ENCODE results near the gene TMEM176B.

TMEM176B gene

DNA sequence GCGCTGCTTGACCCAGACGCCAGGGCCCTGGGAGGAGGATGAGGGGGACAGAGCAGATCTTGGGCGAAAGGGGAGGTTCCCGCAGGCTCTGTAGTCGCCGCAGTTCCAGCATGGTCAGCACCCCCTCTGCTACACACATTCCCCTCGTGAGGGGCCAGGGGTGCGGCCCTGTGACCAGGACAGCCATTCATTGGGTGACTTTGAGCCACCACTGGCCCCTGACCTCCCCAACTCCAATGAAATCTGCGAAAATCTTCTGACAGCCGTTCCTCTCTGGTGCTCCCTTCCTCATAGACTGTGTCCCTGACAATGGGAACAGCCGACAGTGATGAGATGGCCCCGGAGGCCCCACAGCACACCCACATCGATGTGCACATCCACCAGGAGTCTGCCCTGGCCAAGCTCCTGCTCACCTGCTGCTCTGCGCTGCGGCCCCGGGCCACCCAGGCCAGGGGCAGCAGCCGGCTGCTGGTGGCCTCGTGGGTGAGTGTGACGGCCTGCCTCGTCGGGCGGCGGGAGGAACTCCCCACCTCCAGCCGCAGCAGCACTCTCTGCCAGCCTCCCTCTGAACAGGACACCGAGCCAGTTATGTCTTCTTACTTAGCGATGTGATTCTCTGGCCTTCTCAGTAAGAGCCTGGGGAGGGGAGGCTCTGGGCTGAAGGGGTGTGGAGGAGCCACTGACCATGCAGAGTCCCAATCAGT lies 1.2 kb upstream of the TMEM176B start:
- TF ChIP-seq, protein P1, sequence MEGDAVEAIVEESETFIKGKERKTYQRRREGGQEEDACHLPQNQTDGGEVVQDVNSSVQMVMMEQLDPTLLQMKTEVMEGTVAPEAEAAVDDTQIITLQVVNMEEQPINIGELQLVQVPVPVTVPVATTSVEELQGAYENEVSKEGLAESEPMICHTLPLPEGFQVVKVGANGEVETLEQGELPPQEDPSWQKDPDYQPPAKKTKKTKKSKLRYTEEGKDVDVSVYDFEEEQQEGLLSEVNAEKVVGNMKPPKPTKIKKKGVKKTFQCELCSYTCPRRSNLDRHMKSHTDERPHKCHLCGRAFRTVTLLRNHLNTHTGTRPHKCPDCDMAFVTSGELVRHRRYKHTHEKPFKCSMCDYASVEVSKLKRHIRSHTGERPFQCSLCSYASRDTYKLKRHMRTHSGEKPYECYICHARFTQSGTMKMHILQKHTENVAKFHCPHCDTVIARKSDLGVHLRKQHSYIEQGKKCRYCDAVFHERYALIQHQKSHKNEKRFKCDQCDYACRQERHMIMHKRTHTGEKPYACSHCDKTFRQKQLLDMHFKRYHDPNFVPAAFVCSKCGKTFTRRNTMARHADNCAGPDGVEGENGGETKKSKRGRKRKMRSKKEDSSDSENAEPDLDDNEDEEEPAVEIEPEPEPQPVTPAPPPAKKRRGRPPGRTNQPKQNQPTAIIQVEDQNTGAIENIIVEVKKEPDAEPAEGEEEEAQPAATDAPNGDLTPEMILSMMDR (IDR thresholded peaks at IDR 0.05; ENCODE audit: control insufficient read depth, insufficient read depth, low read depth, low read length, missing control alignments), result no peak
- no peak overlapping the region for H3K4me3 ChIP-seq (ENCODE audit: control insufficient read depth, low read depth, low read length)
- DNase-seq (ENCODE audit: low read depth), result no peak

DNA sequence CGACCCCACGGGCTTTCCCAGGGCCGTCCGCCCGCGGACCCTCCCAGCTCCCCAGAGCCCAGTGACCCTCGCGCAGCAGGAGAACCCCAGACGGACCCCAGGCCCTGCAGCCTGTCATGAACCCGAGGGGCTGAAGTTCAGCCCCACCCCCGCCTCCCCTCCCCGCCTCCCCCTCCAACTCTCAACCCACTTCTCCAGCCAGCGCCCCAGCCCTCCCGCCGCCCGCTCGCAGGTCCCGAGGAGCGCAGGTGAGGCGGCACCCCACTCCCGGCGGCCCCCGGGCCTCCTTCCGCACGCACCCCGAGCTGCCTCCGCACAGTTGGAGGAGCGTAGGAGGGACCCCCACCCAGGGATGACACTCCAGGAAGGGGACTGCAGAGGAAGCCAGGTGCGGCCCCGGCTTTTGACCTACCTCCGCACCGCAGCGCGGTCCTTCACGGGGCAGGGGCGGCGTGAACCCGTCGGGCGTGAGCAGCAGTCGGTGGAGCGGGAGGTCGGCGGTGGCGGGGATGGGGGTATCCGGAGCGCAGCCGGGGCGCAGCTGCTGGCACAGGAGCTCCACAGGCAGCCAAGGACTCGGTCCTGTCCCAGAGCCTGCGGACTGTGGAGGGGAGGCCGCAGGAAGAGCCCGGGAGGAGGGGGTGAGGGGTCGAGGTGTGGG lies 547 bp upstream of the TMEM176B start, which contains the start of gene TMEM176A:
TSS of gene TMEM176A (plus strand) at position 189 of the 661 bp plus-strand sequence. CDS start 782 bp downstream, outside the sequence.
- H3K4me3 ChIP-seq (ENCODE audit: control insufficient read depth, low read depth, low read length), result no peak within 1 kb of the TSS
- DNase-seq (ENCODE audit: low read depth), result no peak
- TF ChIP-seq, protein P1 (IDR thresholded peaks at IDR 0.05; ENCODE audit: control insufficient read depth, insufficient read depth, low read depth, low read length, missing control alignments), result no peak

DNA sequence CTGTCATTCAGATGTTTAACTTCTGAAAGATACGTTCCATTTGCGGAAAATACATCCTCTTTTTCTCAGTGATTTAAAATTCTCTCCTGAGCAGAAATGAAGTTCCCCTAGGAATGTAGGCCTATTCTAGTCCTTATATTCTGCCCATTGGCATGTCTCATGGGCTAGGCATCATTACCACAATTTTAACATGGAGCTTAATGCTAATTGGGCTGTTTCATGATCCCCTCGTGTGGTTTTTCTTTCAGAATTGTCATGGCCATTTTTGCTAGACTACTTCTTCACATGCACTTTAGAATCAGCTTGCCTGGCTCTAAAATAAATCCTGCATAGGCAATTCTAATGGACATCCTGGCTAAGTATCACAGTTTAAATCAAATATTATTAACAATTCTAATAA lies 1.0 kb downstream of the TMEM176B start:
- H3K4me3 ChIP-seq (ENCODE audit: control insufficient read depth, low read depth, low read length), result no peak overlapping the region
- TF ChIP-seq, protein P1 (IDR thresholded peaks at IDR 0.05; ENCODE audit: control insufficient read depth, insufficient read depth, low read depth, low read length, missing control alignments), result no peak
- DNase-seq (ENCODE audit: low read depth), result no peak

DNA sequence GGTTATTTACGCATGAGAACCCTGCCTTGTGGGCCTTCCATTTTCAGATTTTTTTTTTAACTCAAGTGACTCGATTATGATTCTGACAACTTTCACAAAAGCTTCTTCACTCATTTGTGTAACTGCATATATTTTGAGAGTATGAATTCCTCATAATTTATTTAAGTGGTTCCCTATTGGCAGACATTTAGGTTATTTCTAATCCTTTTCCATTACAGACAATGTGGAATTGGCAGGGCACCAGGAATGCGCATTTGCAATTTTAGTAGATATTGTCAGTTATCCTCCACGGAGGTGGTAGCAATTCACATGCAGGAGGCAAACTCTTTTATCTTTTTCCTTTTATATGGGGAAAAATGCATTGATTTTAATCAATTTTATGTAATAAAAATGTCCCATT lies 2.5 kb downstream of the TMEM176B start:
- DNase-seq (ENCODE audit: low read depth), result no peak
- TF ChIP-seq, protein P1 (IDR thresholded peaks at IDR 0.05; ENCODE audit: control insufficient read depth, insufficient read depth, low read depth, low read length, missing control alignments), result no peak
- no peak overlapping the region for H3K4me3 ChIP-seq (ENCODE audit: control insufficient read depth, low read depth, low read length)

DNA sequence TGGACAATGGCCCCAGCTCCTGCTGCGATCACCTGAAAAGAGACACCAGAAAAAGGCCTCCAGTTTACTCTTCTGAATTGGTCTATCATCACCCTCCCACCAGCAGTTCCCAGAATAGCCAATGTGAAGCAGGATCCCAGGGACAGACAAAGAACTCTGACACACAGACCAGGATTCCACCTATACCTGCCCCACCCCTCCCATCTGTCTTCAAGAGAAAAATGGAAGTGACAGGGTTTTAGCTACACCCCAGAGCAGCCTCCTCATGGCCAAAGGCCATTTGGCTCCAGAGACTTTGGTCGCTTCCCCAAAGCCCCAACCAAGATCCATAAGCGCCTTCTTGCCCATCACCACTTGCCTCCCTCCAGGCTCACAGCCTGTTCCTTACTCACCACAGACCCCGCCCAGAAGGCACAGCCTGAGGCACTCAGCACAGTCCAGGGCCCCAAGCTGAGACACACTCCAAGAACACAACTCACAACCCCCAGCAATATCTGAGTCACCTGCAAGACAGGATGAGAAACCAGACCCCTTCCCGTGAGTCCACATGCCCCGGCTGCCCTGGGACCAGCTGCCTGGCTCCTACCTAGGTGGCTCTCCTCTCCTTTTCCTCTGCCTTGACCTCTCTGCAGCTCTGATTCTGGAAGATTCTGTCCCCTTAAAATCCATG lies 6.5 kb downstream of the TMEM176B start:
- no peak for DNase-seq (ENCODE audit: low read depth)
- no peak overlapping the region for H3K4me3 ChIP-seq (ENCODE audit: control insufficient read depth, low read depth, low read length)
- TF ChIP-seq, protein P1 (IDR thresholded peaks at IDR 0.05; ENCODE audit: control insufficient read depth, insufficient read depth, low read depth, low read length, missing control alignments), result no peak

DNA sequence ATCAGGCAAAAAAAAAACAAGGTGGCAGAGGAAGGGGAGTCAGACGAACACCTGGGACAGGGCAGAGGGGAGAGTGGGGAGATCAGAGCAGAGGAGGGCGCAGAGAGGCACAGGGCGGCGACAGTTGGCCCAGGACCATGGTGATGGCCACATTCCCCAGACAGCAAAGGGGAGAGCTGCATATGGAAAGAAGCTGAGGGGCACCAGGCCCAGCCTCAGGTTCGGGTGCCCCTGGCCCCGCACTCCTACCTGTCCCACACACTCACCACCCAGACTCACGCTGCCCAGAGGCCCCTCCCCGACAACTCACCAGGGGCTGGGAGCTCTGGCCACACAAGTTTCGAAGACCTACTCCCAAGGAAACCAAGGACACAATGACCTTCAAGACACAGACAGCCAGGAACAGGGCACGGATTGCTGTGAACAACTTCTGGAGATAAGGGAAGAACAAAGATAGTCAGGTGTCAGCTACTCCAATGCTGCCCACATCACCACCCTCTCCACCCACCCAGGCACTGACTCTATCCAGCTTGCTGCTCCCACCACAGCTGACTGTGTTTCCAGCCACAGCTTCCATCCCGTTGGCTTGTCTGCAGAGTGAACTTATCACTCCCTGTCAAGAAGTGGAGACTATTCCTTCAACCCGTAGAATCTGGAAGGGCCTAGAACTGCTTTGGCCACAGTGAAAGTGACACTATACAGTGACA lies 8.3 kb downstream of the TMEM176B start:
- TF ChIP-seq, protein P1 (IDR thresholded peaks at IDR 0.05; ENCODE audit: control insufficient read depth, insufficient read depth, low read depth, low read length, missing control alignments), result no peak
- H3K4me3 ChIP-seq (ENCODE audit: control insufficient read depth, low read depth, low read length), result no peak overlapping the region
- no peak for DNase-seq (ENCODE audit: low read depth)

Measured in AG09309 (cell line).